Stimulated activated CD8-positive, alpha-beta memory T cell treated with anti-CD3 and anti-CD28 coated beads, Interleukin-4, amount 100 ng/mL, for 1 hour (primary cell): ENCODE data around the gene SORCS2.

Source experiments
- DNase-seq, 2 donors: peaks; one replicate each; pipeline ENCODE4 v3.0.0-alpha.2; 2020; ENCODE audit warnings: low read depth in 2 of 2, low spot score in 1 of 2

Gene SORCS2

GRCh38 chr4:7241597-7242125, 49.3 kb downstream of the SORCS2 start:
- no peak for DNase-seq

- DNase-seq = no peak
These were observed 50.4 kb downstream of the SORCS2 start for GRCh38 chr4:7242766-7243165.

GRCh38 chr4:7243609-7244330, 51.4 kb downstream of the SORCS2 start:
- no peak for DNase-seq

GRCh38 chr4:7244331-7244665, 52.0 kb downstream of the SORCS2 start:
- no peak for DNase-seq

GRCh38 chr4:7244751-7245320, 52.5 kb downstream of the SORCS2 start:
- no peak for DNase-seq

- DNase-seq = no peak
These were observed 55.2 kb downstream of the SORCS2 start for GRCh38 chr4:7247521-7247920.

- DNase-seq = no peak
These were observed 55.6 kb downstream of the SORCS2 start for GRCh38 chr4:7247946-7248345.

- DNase-seq = no peak
These were observed 56.5 kb downstream of the SORCS2 start for GRCh38 chr4:7248857-7249256.

- DNase-seq = no peak
These were observed 59.0 kb downstream of the SORCS2 start for GRCh38 chr4:7251321-7251720.

GRCh38 chr4:7252051-7252450, 59.7 kb downstream of the SORCS2 start:
- no peak for DNase-seq

- DNase-seq = no peak
These were observed 60.4 kb downstream of the SORCS2 start for GRCh38 chr4:7252510-7253340.

GRCh38 chr4:7253341-7253700, 61.0 kb downstream of the SORCS2 start:
- no peak for DNase-seq

GRCh38 chr4:7253837-7254236, 61.5 kb downstream of the SORCS2 start:
- no peak for DNase-seq

- DNase-seq = no peak
These were observed 62.6 kb downstream of the SORCS2 start for GRCh38 chr4:7254736-7255487.

- no peak for DNase-seq
These were observed 63.1 kb downstream of the SORCS2 start for GRCh38 chr4:7255488-7255881.

GRCh38 chr4:7255996-7256395, 63.7 kb downstream of the SORCS2 start:
- no peak for DNase-seq

GRCh38 chr4:7256984-7257810, 64.9 kb downstream of the SORCS2 start:
- no peak for DNase-seq

GRCh38 chr4:7259039-7259438, 66.7 kb downstream of the SORCS2 start:
- DNase-seq = no peak

- DNase-seq = no peak
These were observed 68.2 kb downstream of the SORCS2 start for GRCh38 chr4:7260569-7260968.

- DNase-seq = no peak
These were observed 68.7 kb downstream of the SORCS2 start for GRCh38 chr4:7261087-7261486.

- no peak for DNase-seq
These were observed 69.2 kb downstream of the SORCS2 start for GRCh38 chr4:7261536-7261935.
